ENCODE data around the gene DIPK1B.

DNA sequence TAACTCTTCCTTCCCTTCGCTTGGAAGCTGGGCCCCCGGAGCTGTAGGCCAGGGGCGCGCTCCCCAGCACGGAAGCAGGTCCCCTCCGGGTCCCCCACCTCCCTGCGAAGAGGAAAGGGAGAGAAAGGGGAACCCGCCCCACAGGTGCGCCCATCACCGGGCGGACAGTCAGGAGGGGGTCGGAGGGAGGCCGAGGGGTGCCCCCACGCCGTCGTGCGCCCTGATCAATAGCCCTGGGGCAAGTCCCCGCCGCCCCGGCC lies 25.9 kb upstream of the DIPK1B start:
- TF ChIP-seq, protein P1, sequence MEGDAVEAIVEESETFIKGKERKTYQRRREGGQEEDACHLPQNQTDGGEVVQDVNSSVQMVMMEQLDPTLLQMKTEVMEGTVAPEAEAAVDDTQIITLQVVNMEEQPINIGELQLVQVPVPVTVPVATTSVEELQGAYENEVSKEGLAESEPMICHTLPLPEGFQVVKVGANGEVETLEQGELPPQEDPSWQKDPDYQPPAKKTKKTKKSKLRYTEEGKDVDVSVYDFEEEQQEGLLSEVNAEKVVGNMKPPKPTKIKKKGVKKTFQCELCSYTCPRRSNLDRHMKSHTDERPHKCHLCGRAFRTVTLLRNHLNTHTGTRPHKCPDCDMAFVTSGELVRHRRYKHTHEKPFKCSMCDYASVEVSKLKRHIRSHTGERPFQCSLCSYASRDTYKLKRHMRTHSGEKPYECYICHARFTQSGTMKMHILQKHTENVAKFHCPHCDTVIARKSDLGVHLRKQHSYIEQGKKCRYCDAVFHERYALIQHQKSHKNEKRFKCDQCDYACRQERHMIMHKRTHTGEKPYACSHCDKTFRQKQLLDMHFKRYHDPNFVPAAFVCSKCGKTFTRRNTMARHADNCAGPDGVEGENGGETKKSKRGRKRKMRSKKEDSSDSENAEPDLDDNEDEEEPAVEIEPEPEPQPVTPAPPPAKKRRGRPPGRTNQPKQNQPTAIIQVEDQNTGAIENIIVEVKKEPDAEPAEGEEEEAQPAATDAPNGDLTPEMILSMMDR (IDR thresholded peaks at IDR 0.05): no peak
- TF ChIP-seq POLR2A (IDR thresholded peaks at IDR 0.05): no peak

All from thyroid gland (tissue), 4 donors.